ENCODE results near the gene KCNE4.

The KCNE4 gene

DNA sequence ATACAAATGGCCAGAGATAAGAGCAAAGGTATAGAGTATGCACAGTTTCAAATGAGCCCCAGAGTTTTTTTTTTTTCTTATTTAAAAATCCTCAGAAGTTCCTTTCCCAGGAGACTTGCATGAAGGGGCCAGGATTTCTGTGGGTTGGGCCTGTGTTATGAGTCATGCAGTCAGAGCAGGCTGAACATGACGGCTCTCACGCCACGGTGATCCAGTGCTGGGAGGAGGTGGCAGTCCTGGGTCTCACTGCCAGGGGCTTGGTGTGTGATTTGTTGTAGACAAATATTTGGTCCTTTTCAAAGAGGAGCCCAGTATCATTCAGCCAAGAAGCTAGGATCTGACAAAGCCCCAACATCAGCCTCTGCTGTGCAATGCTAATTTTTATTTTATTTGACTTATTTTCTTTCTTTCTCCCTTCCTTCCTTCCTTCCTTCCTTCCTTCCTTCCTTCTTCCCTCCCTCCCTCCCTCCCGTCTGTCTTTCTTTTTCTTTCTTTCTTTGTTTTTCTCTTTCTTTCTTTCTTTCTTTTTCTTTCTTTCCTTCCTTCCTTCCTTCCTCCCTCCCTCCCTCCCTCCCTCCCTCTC, 10.4 kb upstream of the KCNE4 start:
- DNase-seq = peak; percentile 44

DNA sequence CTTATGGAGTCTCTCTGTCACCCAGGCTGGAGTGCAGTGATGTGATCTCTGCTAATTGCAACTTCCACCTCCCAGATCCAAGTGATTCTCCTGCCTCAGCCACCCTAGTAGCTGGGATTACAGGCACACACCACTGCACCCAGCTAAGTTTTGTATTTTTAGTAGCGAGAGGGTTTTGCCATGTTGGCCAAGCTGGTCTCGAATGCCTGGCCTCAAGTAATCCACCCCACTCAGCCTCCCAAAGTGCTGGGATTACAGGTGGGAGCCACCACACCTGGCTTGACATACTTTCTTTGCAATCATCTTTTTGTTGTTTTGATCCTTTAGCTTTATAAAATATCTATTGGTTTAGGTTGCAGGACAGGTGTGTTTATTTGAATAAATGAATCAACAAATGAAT, 9.7 kb upstream of the KCNE4 start:
- DNase-seq = no peak

GRCh38 chr2:223042704-223043118, 9.3 kb upstream of the KCNE4 start:
- no peak for DNase-seq

GRCh38 chr2:223043164-223043941, 8.6 kb upstream of the KCNE4 start:
- DNase-seq = no peak

GRCh38 chr2:223044092-223044836, 7.7 kb upstream of the KCNE4 start:
- no peak for DNase-seq

DNA sequence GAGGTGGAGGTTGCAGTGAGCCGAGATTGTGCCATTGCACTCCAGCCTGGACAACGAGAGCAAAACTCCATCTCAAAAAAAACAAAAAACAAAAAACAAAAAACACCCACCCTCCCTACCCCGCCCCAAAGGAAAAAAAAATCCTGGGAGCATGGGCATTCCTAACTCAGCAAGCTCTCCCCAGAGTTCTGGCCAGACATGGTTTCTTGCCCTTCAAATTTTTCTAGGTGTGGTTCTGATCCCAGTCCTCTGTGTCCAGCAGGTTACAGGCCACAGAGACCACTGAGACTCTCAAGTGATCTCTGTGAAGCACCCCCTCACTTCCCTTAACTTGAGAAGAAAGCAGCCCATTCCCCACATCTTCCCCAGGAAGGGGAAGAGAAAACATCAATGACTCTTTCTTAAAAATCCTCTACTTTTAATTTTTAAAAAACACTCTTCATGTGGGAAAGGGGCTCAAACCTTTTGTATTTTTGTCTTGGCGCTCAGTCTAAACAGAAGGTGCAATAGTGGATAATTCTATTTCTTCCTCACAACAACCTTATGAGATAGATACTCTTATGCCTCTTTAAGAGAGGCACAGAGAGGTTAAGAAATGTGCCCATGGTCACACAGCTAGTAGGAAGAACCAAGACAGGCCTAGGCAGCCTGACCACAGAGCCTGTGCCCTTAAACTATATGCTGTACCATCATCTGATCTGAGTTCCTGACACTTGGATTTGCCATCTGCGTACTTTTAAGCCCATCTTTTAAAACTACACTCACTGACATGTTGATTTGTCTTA, 6.9 kb upstream of the KCNE4 start:
- no peak for DNase-seq

GRCh38 chr2:223046470-223047040, 5.4 kb upstream of the KCNE4 start:
- no peak for DNase-seq

- peak; percentile 21 for DNase-seq
These were observed 4.7 kb upstream of the KCNE4 start for GRCh38 chr2:223047260-223047761.

GRCh38 chr2:223048519-223048918, 3.5 kb upstream of the KCNE4 start:
- DNase-seq = no peak

- no peak for DNase-seq
These were observed 2.6 kb upstream of the KCNE4 start for GRCh38 chr2:223049356-223049755.

GRCh38 chr2:223050188-223050587, 1.8 kb upstream of the KCNE4 start:
- DNase-seq = no peak

- DNase-seq = no peak
These were observed 988 bp upstream of the KCNE4 start for GRCh38 chr2:223050900-223051504.

GRCh38 chr2:223052548-223053483, 826 bp downstream of the KCNE4 start:
- no peak for DNase-seq

DNA sequence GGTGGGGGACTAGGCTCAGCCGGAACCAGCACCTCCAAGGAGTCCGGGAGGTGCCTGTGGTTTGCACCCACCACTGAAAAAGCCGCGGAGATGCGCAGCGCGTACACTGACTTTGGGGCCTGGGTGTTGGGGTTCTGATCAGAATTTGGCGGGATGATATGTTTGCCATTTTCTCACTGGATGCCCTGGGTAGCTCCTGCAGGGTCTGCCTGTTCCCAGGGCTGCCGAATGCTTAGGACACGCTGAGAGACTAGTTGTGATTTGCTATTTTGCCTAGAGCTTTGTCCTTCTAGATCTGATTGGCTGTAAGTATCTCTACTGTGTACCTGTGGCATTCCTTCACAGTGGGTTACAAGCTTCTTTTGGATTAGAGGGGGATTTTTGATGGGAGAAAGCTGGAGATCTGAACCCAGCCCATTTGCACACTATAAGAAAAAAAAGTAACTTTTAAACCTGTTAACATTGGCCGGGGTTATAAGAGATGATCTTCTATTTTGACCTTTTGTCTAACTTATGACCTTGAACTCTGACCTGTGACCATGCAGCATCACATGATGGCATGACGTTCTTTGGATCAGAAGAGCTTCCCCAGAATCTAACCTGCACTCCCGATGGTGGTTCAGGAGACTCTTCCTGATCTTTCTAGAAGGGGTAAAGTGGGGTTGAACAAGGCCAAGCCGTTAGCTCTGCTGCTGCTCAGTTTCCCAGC, 1.6 kb downstream of the KCNE4 start:
- peak; percentile 29 for DNase-seq

DNA sequence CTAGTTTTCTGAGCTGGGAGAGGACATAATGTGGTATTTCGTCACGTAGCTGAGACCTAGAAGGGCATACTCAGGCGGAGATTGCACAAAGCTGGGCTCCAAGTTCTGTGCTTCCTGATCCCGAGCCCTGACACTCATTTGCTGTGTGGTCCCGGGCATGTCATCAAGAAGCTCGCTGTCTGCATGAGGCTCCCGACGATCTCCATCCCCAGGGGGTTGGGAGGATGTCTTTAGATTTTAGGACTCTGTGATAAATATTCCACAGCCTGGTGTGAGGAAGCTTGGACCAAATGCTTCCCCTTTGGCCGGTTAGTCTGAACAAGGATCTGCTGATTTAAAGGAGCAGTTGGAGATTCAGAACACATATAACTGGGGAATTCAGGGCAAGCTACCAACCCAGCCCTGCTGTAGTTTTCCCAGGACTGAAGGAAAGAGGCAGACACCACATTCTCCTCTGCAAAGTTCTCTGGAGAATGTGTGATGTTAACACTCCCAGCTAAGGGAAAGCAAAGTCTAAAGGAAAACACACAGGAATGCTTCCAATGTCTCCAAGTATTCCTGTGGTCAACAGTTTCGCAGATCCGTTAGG, 2.3 kb downstream of the KCNE4 start:
- DNase-seq = peak; percentile 37

DNA sequence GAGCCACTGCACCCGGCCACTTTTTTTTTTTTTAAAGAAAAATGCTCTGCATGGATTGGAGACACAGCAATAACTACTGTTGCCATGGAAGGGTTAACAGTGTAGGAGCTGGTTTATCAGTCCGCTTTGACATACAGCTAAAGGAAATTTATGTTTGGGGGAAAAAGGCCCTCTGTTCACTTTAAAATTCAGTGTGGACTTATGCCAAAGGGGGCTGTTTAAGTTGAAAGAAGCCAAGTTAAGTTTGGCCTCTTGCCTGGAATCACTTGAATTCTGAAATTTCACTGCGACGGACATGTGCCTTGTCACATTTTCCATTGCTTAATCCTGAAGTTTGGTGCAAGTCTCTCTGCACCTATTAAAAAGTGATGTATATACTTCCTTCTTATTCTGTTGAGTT, 3.1 kb downstream of the KCNE4 start:
- DNase-seq = peak; percentile 92

GRCh38 chr2:223055836-223056235, 3.8 kb downstream of the KCNE4 start:
- no peak for DNase-seq

- DNase-seq = peak; percentile 66
These were observed 4.9 kb downstream of the KCNE4 start for GRCh38 chr2:223056701-223057418.

DNA sequence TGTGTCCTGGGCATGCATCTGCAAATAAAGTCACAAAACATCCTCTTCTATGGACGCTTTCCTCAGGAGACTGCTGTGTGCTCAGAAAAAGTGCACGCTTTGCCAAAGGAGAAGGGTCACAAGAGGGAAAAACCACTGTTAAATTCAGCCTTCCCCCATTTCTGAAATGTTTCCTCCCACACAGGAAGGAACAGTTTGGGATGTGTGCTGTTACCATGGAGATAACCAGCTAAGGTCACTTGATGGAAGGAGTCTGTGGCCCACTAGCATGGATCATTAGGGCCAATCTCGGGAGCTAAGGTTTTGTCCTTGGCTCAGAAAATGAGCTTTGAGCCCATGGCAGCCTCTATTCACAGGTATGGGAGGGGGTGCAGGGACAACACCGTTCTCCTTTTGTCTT, 5.6 kb downstream of the KCNE4 start:
- DNase-seq = no peak

Data from eye (tissue), 1 donor.